Activated B cell treated with CpG ODN at 0.5 μM for 24 hours (primary cell): ENCODE measurements around the gene PRAME. TPM values are rescaled to one million over a fixed set of nuclear protein-coding genes. Genes with fewer than 3 reads are reported as not detected.

Experiments
- ATAC-seq: fragments of 200-7000 bp; cut with Tn5 transposase; one replicate; pipeline ENCODE4 v1.10.0; 2021; ENCODE audit warnings: low read depth, mild to moderate bottlenecking, moderate library complexity
- CTCF ChIA-PET: fragments of 350-600 bp; sonication (Branson Sonifier 250); formaldehyde crosslinking; loops from one replicate; lab custom pipeline; 2021; ENCODE audit warnings: antibody characterized with exemption; lab: Charles Lee
- POLR2A ChIA-PET: fragments of 350-600 bp; sonication (Branson Sonifier 250); formaldehyde crosslinking; loops from one replicate; lab custom pipeline; 2021; ENCODE audit warnings: antibody characterized with exemption; lab: Charles Lee
- DNase-seq: peaks from one replicate; pipeline ENCODE4 v3.0.0; 2022
- H3K27ac Mint-ChIP-seq: one replicate; pipeline ENCODE4 v1.8.0; 2020; ENCODE audit warnings: mixed read lengths
- H3K27me3 Mint-ChIP-seq: one replicate; pipeline ENCODE4 v1.8.0; 2021; ENCODE audit warnings: mixed read lengths
- H3K36me3 Mint-ChIP-seq: one replicate; pipeline ENCODE4 v1.8.0; 2021; ENCODE audit warnings: low read depth, mixed read lengths
- H3K4me1 Mint-ChIP-seq: one replicate; pipeline ENCODE4 v1.8.0; 2021; ENCODE audit warnings: mixed read lengths
- H3K4me3 Mint-ChIP-seq: one replicate; pipeline ENCODE4 v1.8.0; 2020; ENCODE audit warnings: mild to moderate bottlenecking, mixed read lengths
- H3K9me3 Mint-ChIP-seq: one replicate; pipeline ENCODE4 v1.8.0; 2020; ENCODE audit warnings: mixed read lengths
- CTCF ChIP-seq: fragments of 200-600 bp; IDR thresholded peaks from one replicate; pipeline ENCODE4 v1.8.0; 2022; ENCODE audit warnings: antibody characterized with exemption, mild to moderate bottlenecking
- intact Hi-C: fragments of 100-400 bp; cut with micrococcal nuclease; formaldehyde crosslinking; loops from one replicate; pipeline ENCODE4 v1.15.1; 2024
- total RNA-seq: library from RNA; stranded (reverse); gene quantifications from 2 replicates; pipeline ENCODE4 v1.2.3, GENCODE V29; 2022

The PRAME gene
- total RNA-seq, 1 donor from 2014 or later = not detected

GRCh38 chr22:22521631-22522030 is 37.4 kb downstream of the PRAME start:
- H3K4me1 Mint-ChIP-seq = peaks cover 13% of the 10 kb centered on the region
- H3K27ac Mint-ChIP-seq = no peak overlapping the region
- POLR2A ChIA-PET = no interaction called here
- H3K36me3 Mint-ChIP-seq = no peaks in the 10 kb centered on the region
- no peak for DNase-seq
- ATAC-seq = no peak
- CTCF ChIA-PET = no interaction called here
- intact Hi-C loops = no loop called here
- H3K9me3 Mint-ChIP-seq = no peaks in the 10 kb centered on the region
- peaks cover 8% of the 10 kb centered on the region for H3K27me3 Mint-ChIP-seq
- TF ChIP-seq CTCF = no peak
- H3K4me3 Mint-ChIP-seq = no peak overlapping the region

- peaks cover 9% of the 10 kb centered on the region for H3K27me3 Mint-ChIP-seq
- no peak overlapping the region for H3K27ac Mint-ChIP-seq
- ATAC-seq (no peak), DNase-seq (no peak)
- POLR2A ChIA-PET = no interaction called here
- H3K4me1 Mint-ChIP-seq = peaks cover 13% of the 10 kb centered on the region
- no peaks in the 10 kb centered on the region for H3K9me3 Mint-ChIP-seq
- no peak for TF ChIP-seq CTCF
- CTCF ChIA-PET = no interaction called here
- H3K4me3 Mint-ChIP-seq = no peak overlapping the region
- no peaks in the 10 kb centered on the region for H3K36me3 Mint-ChIP-seq
- intact Hi-C loops = no loop called here
Observed at GRCh38 chr22:22520667-22521602, 38.1 kb downstream of the PRAME start.

- intact Hi-C loops = no loop called here
- POLR2A ChIA-PET = no interaction called here
- Mint-ChIP-seq H3K27me3 (peaks cover 16% of the 10 kb centered on the region), H3K9me3 (no peaks in the 10 kb centered on the region), H3K4me3 (no peak within 1 kb of the TSS), H3K36me3 (no peaks in the 10 kb centered on the region), H3K4me1 (peaks cover 13% of the 10 kb centered on the region), H3K27ac (no peak within 1 kb of the TSS)
- ATAC-seq (no peak), DNase-seq (no peak)
- CTCF ChIA-PET = no interaction called here
- TF ChIP-seq CTCF = no peak
Observed at GRCh38 chr22:22520020-22520656, 38.9 kb downstream of the PRAME start, which contains the start of gene ZNF280A. Gene ZNF280A, minus strand, starts transcription at chr22:22520270. Its CDS starts 4,640 bp downstream, at chr22:22515630.

GRCh38 chr22:22519591-22519990 is 39.5 kb downstream of the PRAME start:
- DNase-seq = no peak
- intact Hi-C loops = no loop called here
- ChIA-PET POLR2A (no interaction called here), CTCF (interaction anchor here (1.5 kb wide), 1 partner anchor 11 kb away, joined by 5 read pairs; the partner anchor contains the start of gene ZNF280B)
- H3K27ac Mint-ChIP-seq = no peak overlapping the region
- no peaks in the 10 kb centered on the region for H3K9me3 Mint-ChIP-seq
- peaks cover 20% of the 10 kb centered on the region for H3K27me3 Mint-ChIP-seq
- no peak for TF ChIP-seq CTCF
- ATAC-seq = no peak
- H3K4me1 Mint-ChIP-seq = peaks cover 12% of the 10 kb centered on the region
- no peaks in the 10 kb centered on the region for H3K36me3 Mint-ChIP-seq
- no peak overlapping the region for H3K4me3 Mint-ChIP-seq

GRCh38 chr22:22516992-22517391 is 42.1 kb downstream of the PRAME start:
- DNase-seq (no peak), ATAC-seq (no peak)
- no peak overlapping the region for H3K27ac Mint-ChIP-seq
- no peak for TF ChIP-seq CTCF
- ChIA-PET POLR2A (no interaction called here), CTCF (no interaction called here)
- H3K9me3 Mint-ChIP-seq = no peaks in the 10 kb centered on the region
- H3K27me3 Mint-ChIP-seq = peaks cover 24% of the 10 kb centered on the region
- intact Hi-C loops = no loop called here
- H3K4me3 Mint-ChIP-seq = no peak overlapping the region
- peaks cover 4% of the 10 kb centered on the region for H3K4me1 Mint-ChIP-seq
- H3K36me3 Mint-ChIP-seq = no peaks in the 10 kb centered on the region
